NT2/D1 (cell line): ENCODE data around the gene ZNF296.

Source experiments
- SUZ12 ChIP-seq: IDR thresholded peaks from 2 replicates; pipeline ENCODE4 v1.6.1; 2011; ENCODE audit not compliant: insufficient read length, insufficient read depth; ENCODE audit errors: extremely low read depth
- YY1 ChIP-seq: IDR thresholded peaks from 2 replicates; pipeline ENCODE4 v1.6.1; 2011; ENCODE audit not compliant: insufficient read length, insufficient read depth
- ZNF274 ChIP-seq: IDR thresholded peaks from 2 replicates; pipeline ENCODE4 v1.6.1; 2011; ENCODE audit warnings: mild to moderate bottlenecking, low read depth, low read length

DNA sequence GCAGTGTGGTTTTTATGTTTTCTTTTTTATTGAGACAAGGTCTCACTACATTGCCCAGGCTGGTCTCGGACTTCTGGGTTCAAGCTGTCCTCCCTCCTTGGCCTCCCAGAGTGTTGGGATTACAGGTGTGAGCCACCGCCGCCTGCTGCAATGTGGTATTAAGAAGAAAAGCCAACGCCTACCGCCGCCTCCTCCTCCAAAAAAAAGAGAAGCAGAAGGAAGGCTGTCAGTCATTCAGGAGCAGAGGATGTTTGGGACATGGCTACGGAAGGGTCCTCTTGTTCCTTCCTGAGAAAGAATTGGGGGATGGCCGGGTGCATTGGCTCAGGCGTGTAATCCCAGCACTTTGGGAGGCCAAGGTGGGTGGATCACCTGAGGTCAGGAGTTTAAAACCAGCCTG lies 17.9 kb upstream of the ZNF296 start:
- TF ChIP-seq YY1 (no peak), SUZ12 (no peak), ZNF274 (no peak)
